K562 (cell line): Measurements from ENCODE around the gene EME2. TPM values are rescaled to one million over a fixed set of nuclear protein-coding genes. Genes with fewer than 3 reads are reported as not detected.

Source experiments
- ATAC-seq: fragments of 200-7000 bp; cut with Tn5 transposase; 3 replicates; pipeline ENCODE4 v1.9.1; 2020; ENCODE audit warnings: moderate library complexity
- BruUV-seq: library from RNA; stranded (reverse); fragments of 400-500 nt; replicated peaks from 2 replicates; lab custom pipeline; 2021; lab: Mats Ljungman, UMichigan
- CTCF ChIA-PET: fragments of 300-600 bp; formaldehyde crosslinking; extraction: SDS; loops from one replicate; lab custom pipeline; 2021; ENCODE audit warnings: low intra/inter-chr PET ratio; lab: Yijun Ruan, JAX
- POLR2A ChIA-PET: fragments of 300-600, 350-650 bp; sonication (Branson Sonifier 250); formaldehyde crosslinking; extraction: SDS; loops from one replicate; lab custom pipeline; 2021; ENCODE audit warnings: antibody characterized with exemption, inconsistent platforms; lab: Yijun Ruan, JAX
- DNase-seq, 4 experiments: peaks; one replicate each; pipeline versions ENCODE4 v3.0.0 to v3.0.0-alpha.2; 2011 to 2018; ENCODE audit warnings: low spot score in 3 of 4, mixed read lengths in 3 of 4; ENCODE audit errors: extremely low read depth in 1 of 4
- FAIRE-seq: peaks from 2 replicates; lab custom pipeline; 2011; peaks lifted over from hg19 to GRCh38; lab: Jason Lieb, UNC
- H2AFZ ChIP-seq: 2 replicates; pipeline ENCODE4 v1.6.0; 2011; ENCODE audit warnings: low read depth, low read length, control low read depth, inconsistent platforms
- H3K27ac ChIP-seq: fragments of 200-600 bp; 3 replicates; pipeline ENCODE4 v1.8.0; 2011; ENCODE audit warnings: low read depth, mild to moderate bottlenecking, control low read depth, inconsistent platforms, low read length, moderate library complexity, mixed read lengths; ENCODE audit errors: extremely low read depth
- H3K27me3 ChIP-seq, 2 experiments: fragments of 300-600 bp in 1 of 2; 2 replicates in 1 of 2; 3 replicates in 1 of 2; pipeline versions ENCODE4 v1.6.0 to v1.8.0; 2011; ENCODE audit warnings: inconsistent platforms in 2 of 2, low read length in 2 of 2, mild to moderate bottlenecking in 1 of 2, mixed read lengths in 1 of 2, moderate library complexity in 1 of 2; ENCODE audit not compliant: control insufficient read depth in 2 of 2, insufficient read depth in 2 of 2
- H3K36me3 ChIP-seq: fragments of 300-600 bp; 3 replicates; pipeline ENCODE4 v1.8.0; 2011; ENCODE audit warnings: mild to moderate bottlenecking, low read length, inconsistent platforms; ENCODE audit not compliant: control insufficient read depth, insufficient read depth
- H3K4me1 ChIP-seq, 2 experiments: fragments of 200-600 bp in 1 of 2; replicated peaks in 1 of 2; 2 replicates in 1 of 2; 3 replicates in 1 of 2; pipeline versions ENCODE4 v1.5.1 to v1.8.0; 2011; ENCODE audit warnings: inconsistent platforms in 2 of 2, low read length in 2 of 2, mild to moderate bottlenecking in 1 of 2, mixed read lengths in 1 of 2, moderate library complexity in 1 of 2; ENCODE audit not compliant: control insufficient read depth in 2 of 2, insufficient read depth in 2 of 2
- H3K4me2 ChIP-seq: 2 replicates; pipeline ENCODE4 v1.6.1; 2011; ENCODE audit warnings: low read length, control low read depth, inconsistent platforms, mixed read lengths; ENCODE audit not compliant: insufficient read depth
- H3K4me3 ChIP-seq: fragments of 200-600 bp; sonication (generic), shearing (Covaris generic); 2 replicates; pipeline ENCODE4 v1.5.1; 2016; ENCODE audit warnings: control low read depth, inconsistent platforms
- H3K79me2 ChIP-seq: fragments of 200-600 bp; 3 replicates; pipeline ENCODE4 v1.8.0; 2011; ENCODE audit warnings: low read length, inconsistent platforms; ENCODE audit not compliant: control insufficient read depth, insufficient read depth
- H3K9ac ChIP-seq, 2 experiments: 2 replicates each; pipeline versions ENCODE4 v1.6.0 to v1.6.1; 2011; ENCODE audit warnings: low read depth in 2 of 2, low read length in 2 of 2, control low read depth in 1 of 2, inconsistent platforms in 1 of 2, mild to moderate bottlenecking in 1 of 2, mixed read lengths in 1 of 2; ENCODE audit not compliant: insufficient read depth in 1 of 2
- H3K9me1 ChIP-seq: one replicate; pipeline ENCODE4 v1.6.0; 2011; ENCODE audit warnings: inconsistent platforms, mild to moderate bottlenecking, low read length, moderate library complexity; ENCODE audit not compliant: control insufficient read depth, insufficient read depth
- H3K9me3 ChIP-seq: replicated peaks from 2 replicates; pipeline ENCODE4 v1.5.1; 2011; ENCODE audit warnings: low read depth, low read length, inconsistent platforms; ENCODE audit not compliant: control insufficient read depth, insufficient read depth
- H4K20me1 ChIP-seq: replicated peaks from 2 replicates; pipeline ENCODE4 v1.6.1; 2011; ENCODE audit warnings: low read length, inconsistent platforms, mixed read lengths; ENCODE audit not compliant: control insufficient read depth, insufficient read depth
- RBFOX2 ChIP-seq: fragments of 200-400 bp; formaldehyde crosslinking; IDR thresholded peaks from 2 replicates; pipeline ENCODE4 v1.6.1; 2017; ENCODE audit warnings: low read depth, mild to moderate bottlenecking, low read length, moderate library complexity
- RFX1 ChIP-seq: fragments of 450-650 bp; IDR thresholded peaks from 2 replicates; pipeline ENCODE4 v1.6.1; 2016; ENCODE audit warnings: mild to moderate bottlenecking, moderate library complexity
- TGIF2 ChIP-seq: sonication (generic); formaldehyde crosslinking; IDR thresholded peaks from 2 replicates; pipeline ENCODE4 v1.8.1; 2022; ENCODE audit warnings: mild to moderate bottlenecking, missing genetic modification reagents, moderate library complexity
- ZNF311 ChIP-seq: fragments of 250-450 bp; sonication (Bioruptor Pico); IDR thresholded peaks from 2 replicates; pipeline ENCODE4 v1.4.0; 2020; ENCODE audit warnings: mild to moderate bottlenecking, moderate library complexity
- ZNF408 ChIP-seq: fragments of 250-450 bp; sonication (Bioruptor Pico); IDR thresholded peaks from 2 replicates; pipeline ENCODE4 v1.4.0; 2020; ENCODE audit warnings: low read depth, mild to moderate bottlenecking, moderate library complexity
- WGBS: fragments of 100-300 bp; shearing (Covaris generic); methylation state at CpG from one replicate; pipeline ENCODE4 v1.1.6; 2016; ENCODE audit warnings: low coverage, mixed read lengths; ENCODE audit not compliant: insufficient coverage; ENCODE audit errors: missing lambda C conversion rate; 5-methylcytosine and 5-hydroxymethylcytosine counted together
- in situ Hi-C: fragments of 300-500 bp; cut with MboI; formaldehyde crosslinking; loops from 4 replicates; pipeline ENCODE4 v1.15.0; 2018; ENCODE audit warnings: inconsistent platforms, mixed read lengths
- intact Hi-C: fragments of 100-400 bp; cut with micrococcal nuclease; formaldehyde crosslinking; loops from 2 replicates; pipeline ENCODE4 v1.14.2; 2022
- polyA plus RNA-seq, 8 experiments: library from polyadenylated mRNA; depleted of rRNA in 4 of 8; stranded (reverse) in 5 of 8; unstranded in 3 of 8; fragments of >200 nt; fragmentation: Nextera tagmentation in 2 of 8; fragmentation: Illumina TruSeq in 1 of 8; extraction: Ambion mirVana in 2 of 8; extraction: Trizol in 1 of 8; gene quantifications; 2 replicates each; pipeline versions ENCODE4 v1.2.1 to v1.2.3, GENCODE V29; 2011 to 2014; ENCODE audit warnings: inconsistent platforms in 1 of 8, missing spikeins in 1 of 8
- total RNA-seq, 7 experiments: library from RNA; depleted of rRNA in 6 of 7; stranded (reverse); fragments of >200 nt in 6 of 7; fragmentation: Illumina TruSeq in 2 of 7; extraction: Trizol in 2 of 7; gene quantifications; 2 replicates each; pipeline versions ENCODE4 v1.2.1 to v1.2.3, GENCODE V29; 2011 to 2021; ENCODE audit warnings: low replicate concordance in 1 of 7
- TF ChIP-seq, protein P1 (sequence below): fragments of 250-450 bp; sonication (Bioruptor Pico); IDR thresholded peaks from 2 replicates; pipeline ENCODE4 v1.8.0; 2021; ENCODE audit warnings: moderate library complexity, mild to moderate bottlenecking, inconsistent platforms
- TF ChIP-seq, protein P2 (sequence below): fragments of 450-650 bp; IDR thresholded peaks from 2 replicates; pipeline ENCODE4 v1.6.1; 2018; ENCODE audit warnings: mild to moderate bottlenecking, low read depth; ENCODE audit not compliant: partially characterized antibody
- TF ChIP-seq, protein P3 (sequence below), 2 experiments: fragments of 450-650 bp in 1 of 2; sonication (generic) in 1 of 2; formaldehyde crosslinking; conservative IDR thresholded peaks; 2 replicates each; pipeline versions ENCODE4 v1.4.0 to v1.8.1; 2020 to 2022; ENCODE audit warnings: mild to moderate bottlenecking in 1 of 2, missing genetic modification reagents in 1 of 2

EME2 gene
- total and polyA plus RNA-seq, 9 of the 15 experiments (the other 6 are each of a cell fraction or from before 2014, with no cell fraction given), result 0.35 to 19.9 (median 3.5) TPM

DNA sequence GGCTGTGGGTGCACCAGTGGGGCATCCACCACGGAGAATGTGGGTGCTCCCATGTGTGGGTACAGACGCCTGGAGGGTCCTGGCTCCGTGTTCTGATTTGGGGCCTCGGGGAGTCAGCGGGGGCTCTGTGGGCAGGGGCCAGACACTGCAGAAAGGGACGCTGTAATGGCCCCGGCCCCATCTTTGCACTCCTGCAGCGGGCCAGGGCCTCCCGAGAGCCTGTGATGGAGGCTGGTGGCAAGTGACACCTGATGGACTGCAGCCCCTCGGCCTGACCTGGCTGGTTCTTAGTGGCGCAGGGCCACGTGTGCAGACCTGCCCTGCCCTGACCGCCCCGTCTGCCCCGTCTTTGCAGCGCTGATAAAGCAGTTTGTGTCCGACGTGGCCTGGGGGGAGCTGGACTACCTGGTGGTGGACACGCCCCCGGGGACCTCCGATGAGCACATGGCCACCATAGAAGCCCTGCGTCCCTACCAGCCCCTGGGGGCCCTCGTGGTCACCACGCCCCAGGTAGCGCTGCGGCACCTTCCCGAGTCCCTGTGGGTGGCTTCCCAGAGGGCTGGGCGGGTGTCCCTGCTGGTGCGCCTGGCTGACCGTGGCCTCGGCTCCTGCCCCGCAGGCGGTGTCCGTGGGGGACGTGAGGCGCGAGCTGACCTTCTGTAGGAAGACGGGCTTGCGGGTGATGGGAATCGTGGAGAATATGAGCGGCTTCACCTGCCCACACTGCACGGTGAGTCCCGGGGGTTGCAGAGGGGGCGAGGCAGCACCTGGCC, 14.9 kb downstream of the EME2 start (continued):
- TF ChIP-seq, protein P1, sequence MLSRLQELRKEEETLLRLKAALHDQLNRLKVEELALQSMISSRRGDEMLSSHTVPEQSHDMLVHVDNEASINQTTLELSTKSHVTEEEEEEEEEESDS (CRISPR knock-in tag), result no peak
- TF ChIP-seq RBFOX2 (peak; percentile 18; the same call in 1 of the 2 replicates), RFX1 (no peak)
- TF ChIP-seq, protein P2, sequence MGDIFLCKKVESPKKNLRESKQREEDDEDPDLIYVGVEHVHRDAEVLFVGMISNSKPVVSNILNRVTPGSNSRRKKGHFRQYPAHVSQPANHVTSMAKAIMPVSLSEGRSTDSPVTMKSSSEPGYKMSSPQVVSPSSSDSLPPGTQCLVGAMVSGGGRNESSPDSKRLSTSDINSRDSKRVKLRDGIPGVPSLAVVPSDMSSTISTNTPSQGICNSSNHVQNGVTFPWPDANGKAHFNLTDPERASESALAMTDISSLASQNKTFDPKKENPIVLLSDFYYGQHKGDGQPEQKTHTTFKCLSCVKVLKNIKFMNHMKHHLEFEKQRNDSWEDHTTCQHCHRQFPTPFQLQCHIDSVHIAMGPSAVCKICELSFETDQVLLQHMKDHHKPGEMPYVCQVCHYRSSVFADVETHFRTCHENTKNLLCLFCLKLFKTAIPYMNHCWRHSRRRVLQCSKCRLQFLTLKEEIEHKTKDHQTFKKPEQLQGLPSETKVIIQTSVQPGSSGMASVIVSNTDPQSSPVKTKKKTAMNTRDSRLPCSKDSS, result no peak

DNA sequence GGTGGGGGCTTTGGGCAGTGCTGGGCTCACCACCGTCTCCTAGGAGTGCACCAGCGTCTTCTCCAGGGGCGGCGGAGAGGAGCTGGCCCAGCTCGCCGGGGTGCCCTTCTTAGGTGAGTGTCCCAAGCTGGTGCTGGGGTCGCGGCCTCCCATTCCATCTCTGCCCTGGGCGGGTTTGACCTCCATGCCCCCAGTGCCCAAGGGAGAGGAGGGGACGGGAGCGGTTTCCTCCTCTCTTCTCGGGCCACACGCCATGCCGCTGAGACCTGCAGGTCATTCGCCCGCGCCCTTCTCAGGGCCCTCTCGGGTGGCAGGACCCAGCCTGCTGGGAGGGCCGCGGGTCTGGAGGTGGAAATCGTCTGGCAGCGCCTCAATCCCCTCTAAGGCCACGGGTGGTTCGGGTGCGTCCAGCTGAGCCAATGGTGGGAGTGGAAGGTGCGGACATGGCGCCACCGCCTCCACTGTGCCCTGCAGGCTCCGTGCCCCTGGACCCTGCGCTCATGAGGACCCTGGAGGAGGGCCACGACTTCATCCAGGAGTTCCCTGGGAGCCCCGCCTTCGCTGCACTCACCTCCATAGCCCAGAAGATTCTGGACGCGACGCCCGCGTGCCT, 15.6 kb downstream of the EME2 start:
- BruUV-seq, result no TSS peak
- DNase-seq, result no peak
- Histone ChIP-seq H3K4me2 (no peak overlapping the region), H3K4me3 (no peak overlapping the region), H3K27ac (no peak overlapping the region), H2AFZ (no peak overlapping the region), H4K20me1 (no peaks in the 10 kb centered on the region; the same call in 1 of the 2 replicates), H3K9me1 (no peaks in the 10 kb centered on the region), H3K79me2 (peaks cover 40% of the 10 kb centered on the region), H3K36me3 (peaks cover 59% of the 10 kb centered on the region; the same call in 1 of the 3 replicates), H3K9me3 (no peaks in the 10 kb centered on the region), H3K27me3 (no peaks in the 10 kb centered on the region), H3K9ac (no peak overlapping the region; a peak in 1 of 4 replicates), H3K4me1 (peaks cover 2 to 82% of the 10 kb centered on the region in 2 experiments; a peak in 3 of 5 replicates)
- ChIA-PET CTCF (interaction anchor here (0.6 kb wide), 1 partner anchor 549 kb away, joined by 3 read pairs; no protein-coding TSS in a partner anchor), POLR2A (interaction anchor here (0.6 kb wide), 1 partner anchor 16 kb away, joined by 3 read pairs; the partner anchor contains the start of genes EME2 and MRPS34)
- intact Hi-C loops, result no loop called here
- 97% methylated on average over 22 of the region's 38 CpGs for WGBS
- FAIRE-seq, result no peak
- ATAC-seq, result no peak
- in situ Hi-C loops, result no loop called here
- TF ChIP-seq, protein P3, sequence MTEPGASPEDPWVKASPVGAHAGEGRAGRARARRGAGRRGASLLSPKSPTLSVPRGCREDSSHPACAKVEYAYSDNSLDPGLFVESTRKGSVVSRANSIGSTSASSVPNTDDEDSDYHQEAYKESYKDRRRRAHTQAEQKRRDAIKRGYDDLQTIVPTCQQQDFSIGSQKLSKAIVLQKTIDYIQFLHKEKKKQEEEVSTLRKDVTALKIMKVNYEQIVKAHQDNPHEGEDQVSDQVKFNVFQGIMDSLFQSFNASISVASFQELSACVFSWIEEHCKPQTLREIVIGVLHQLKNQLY (CRISPR knock-in tag; conservative IDR thresholded peaks at IDR 0.05), result no peak
- TF ChIP-seq RBFOX2 (0 out of 2 replicates have a peak, but pooled peaks have one; percentile 16), TGIF2 (no peak), ZNF311 (CRISPR knock-in tag) (no peak), ZNF408 (CRISPR knock-in tag) (no peak)
